GM21528 (cell line): ENCODE data around the gene SIRT7.

Experiments
- ATAC-seq: cut with Tn5 transposase; IDR thresholded peaks from one replicate; pipeline ENCODE4 v1.9.1; 2021; ENCODE audit warnings: mild to moderate bottlenecking, moderate library complexity; ENCODE audit not compliant: unreplicated experiment, low FRiP score

The SIRT7 gene

GRCh38 chr17:81917565-81918332 lies at the start of gene SIRT7:
SIRT7 (minus strand) TSS chr17:81918176; CDS start chr17:81918131, 45 bp downstream.
- ATAC-seq, result no peak

- no peak for ATAC-seq
Measured at GRCh38 chr17:81967244-81967532, 49.2 kb upstream of the SIRT7 start.

GRCh38 chr17:81966343-81967243 lies 48.6 kb upstream of the SIRT7 start:
- no peak for ATAC-seq

- ATAC-seq, result no peak
Measured at GRCh38 chr17:81964081-81964849, 46.3 kb upstream of the SIRT7 start.

- ATAC-seq, result no peak
Measured at GRCh38 chr17:81962499-81963441, 44.8 kb upstream of the SIRT7 start.

- ATAC-seq, result no peak
Measured at GRCh38 chr17:81961521-81962498, 43.8 kb upstream of the SIRT7 start.

GRCh38 chr17:81961087-81961511 lies 43.1 kb upstream of the SIRT7 start, which contains the start of gene NOTUM:
NOTUM (minus strand) TSS chr17:81961187; CDS start chr17:81960909, 278 bp downstream.
- no peak for ATAC-seq

GRCh38 chr17:81960130-81960958 lies 42.4 kb upstream of the SIRT7 start:
- no peak for ATAC-seq

GRCh38 chr17:81959362-81960129 lies 41.6 kb upstream of the SIRT7 start:
- ATAC-seq, result no peak

- ATAC-seq, result no peak
Measured at GRCh38 chr17:81958633-81959342, 40.8 kb upstream of the SIRT7 start.

GRCh38 chr17:81957691-81958432 lies 39.9 kb upstream of the SIRT7 start:
- ATAC-seq, result no peak

GRCh38 chr17:81956607-81957589 lies 38.9 kb upstream of the SIRT7 start:
- ATAC-seq, result no peak

- ATAC-seq, result no peak
Measured at GRCh38 chr17:81955756-81956544, 38.0 kb upstream of the SIRT7 start.
